ENCODE data around the gene IRF4. TPM values are rescaled to one million over a fixed set of nuclear protein-coding genes. Genes with fewer than 3 reads are reported as not detected.

Gene IRF4
- total RNA-seq, 1 experiment from 2014 or later, result 0.72 TPM

- intact Hi-C loops (cut with micrococcal nuclease; ENCODE audit: unreplicated experiment) (no loop called here), in situ Hi-C loops (cut with HindIII; ENCODE audit: low pct_unique_long_range_greater_than_20kb, low sequenced_read_pairs) (no loop called here)
- peaks cover 1% of the 10 kb centered on the region; the same call in 1 of the 2 replicates for H3K4me1 ChIP-seq (ENCODE audit: control insufficient read depth, insufficient read depth, low read length)
- no peak overlapping the region for H3K4me3 ChIP-seq (ENCODE audit: low read depth in 2 of 2, low read length in 2 of 2)
- BruUV-seq (replicated peaks), result no TSS peak
- no peak for ATAC-seq
- no peaks in the 10 kb centered on the region for H3K27me3 ChIP-seq (ENCODE audit: control insufficient read depth, insufficient read depth, low read length)
- no peak for DNase-seq (ENCODE audit: low read depth, low spot score)
- TF ChIP-seq SIN3A (IDR thresholded peaks at IDR 0.05; ENCODE audit: borderline replicate concordance, insufficient read depth, low read depth, low read length), result no peak
- no peak for TF ChIP-seq CTCF (IDR thresholded peaks at IDR 0.05)
- no peak for TF ChIP-seq REST (IDR thresholded peaks at IDR 0.05; ENCODE audit: insufficient read depth in 1 of 2, low read depth in 2 of 2, low read length in 1 of 2)
- no peak for TF ChIP-seq POLR2AphosphoS5 (IDR thresholded peaks at IDR 0.05; ENCODE audit: low read depth, low read length)
- no peak for TF ChIP-seq TCF7L2 (IDR thresholded peaks at IDR 0.05; ENCODE audit: low read depth, low read length)
- H3K27ac ChIP-seq (ENCODE audit: low read length), result no peak overlapping the region
- H3K36me3 ChIP-seq (ENCODE audit: control insufficient read depth, insufficient read depth, low read length), result no peaks in the 10 kb centered on the region
- H3K9me3 ChIP-seq (ENCODE audit: control insufficient read depth, insufficient read depth, low read depth, low read length), result no peaks in the 10 kb centered on the region
- CTCF ChIA-PET, result no interaction called here
- POLR2A ChIA-PET, result no interaction called here
Observed at GRCh38 chr6:428047-428603, 36.6 kb downstream of the IRF4 start.

- no TSS peak for BruUV-seq (replicated peaks)
- TF ChIP-seq TCF7L2 (IDR thresholded peaks at IDR 0.05; ENCODE audit: low read depth, low read length) (no peak), REST (IDR thresholded peaks at IDR 0.05; ENCODE audit: insufficient read depth in 1 of 2, low read depth in 2 of 2, low read length in 1 of 2) (no peak), POLR2AphosphoS5 (IDR thresholded peaks at IDR 0.05; ENCODE audit: low read depth, low read length) (no peak), CTCF (IDR thresholded peaks at IDR 0.05) (no peak), SIN3A (IDR thresholded peaks at IDR 0.05; ENCODE audit: borderline replicate concordance, insufficient read depth, low read depth, low read length) (no peak)
- Histone ChIP-seq H3K9me3 (ENCODE audit: control insufficient read depth, insufficient read depth, low read depth, low read length) (no peaks in the 10 kb centered on the region), H3K4me3 (ENCODE audit: low read depth in 2 of 2, low read length in 2 of 2) (no peak overlapping the region), H3K4me1 (ENCODE audit: control insufficient read depth, insufficient read depth, low read length) (no peaks in the 10 kb centered on the region), H3K27me3 (ENCODE audit: control insufficient read depth, insufficient read depth, low read length) (no peaks in the 10 kb centered on the region), H3K27ac (ENCODE audit: low read length) (no peak overlapping the region), H3K36me3 (ENCODE audit: control insufficient read depth, insufficient read depth, low read length) (no peaks in the 10 kb centered on the region)
- no peak for ATAC-seq
- no peak for DNase-seq (ENCODE audit: low read depth, low spot score)
- intact Hi-C loops (cut with micrococcal nuclease; ENCODE audit: unreplicated experiment) (no loop called here), in situ Hi-C loops (cut with HindIII; ENCODE audit: low pct_unique_long_range_greater_than_20kb, low sequenced_read_pairs) (no loop called here)
- ChIA-PET CTCF (no interaction called here), POLR2A (no interaction called here)
Observed at GRCh38 chr6:429515-430121, 38.1 kb downstream of the IRF4 start.

All from Panc1 (cell line).